ENCODE data around the gene MAGI2.

MAGI2 gene

DNA sequence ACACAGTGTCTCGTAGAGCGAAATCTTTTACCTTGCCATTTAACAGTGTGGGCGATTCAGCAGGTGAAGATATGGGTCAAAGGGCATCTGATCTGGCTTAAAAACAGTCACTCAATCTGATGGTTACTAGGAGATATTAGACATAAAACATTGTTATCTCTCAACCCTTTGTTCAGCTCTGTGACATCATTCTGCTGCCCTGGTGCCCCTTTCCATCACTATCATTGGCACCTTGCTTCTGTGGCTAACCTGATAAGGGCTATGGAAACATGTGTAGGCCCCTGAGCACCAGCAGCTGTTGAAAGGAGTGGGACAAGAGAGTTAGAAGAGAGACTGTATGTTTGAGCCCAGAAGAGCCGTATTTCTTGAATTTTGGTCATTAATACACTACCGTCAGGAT is 1004.6 kb downstream of the MAGI2 start:
- Histone ChIP-seq H3K4me3 (ENCODE audit: insufficient read depth, low read depth, low read length, poor library complexity, severe bottlenecking) (no peak overlapping the region), H3K27me3 (replicated peaks; ENCODE audit: control insufficient read depth, insufficient read depth, low read length, poor library complexity, severe bottlenecking) (no peaks in the 10 kb centered on the region), H3K9me3 (ENCODE audit: control insufficient read depth, low read length) (no peaks in the 10 kb centered on the region), H3K27ac (ENCODE audit: insufficient read depth, low read length, poor library complexity, severe bottlenecking) (no peak overlapping the region), H3K4me1 (ENCODE audit: control insufficient read depth, insufficient read depth, low read length, poor library complexity, severe bottlenecking) (no peaks in the 10 kb centered on the region), H3K36me3 (ENCODE audit: control insufficient read depth, insufficient read depth, low read length) (no peaks in the 10 kb centered on the region)
- DNase-seq, result no peak

- DNase-seq, result no peak
- H3K36me3 ChIP-seq (ENCODE audit: control insufficient read depth, insufficient read depth, low read length), result no peaks in the 10 kb centered on the region
- no peaks in the 10 kb centered on the region for H3K27me3 ChIP-seq (replicated peaks; ENCODE audit: control insufficient read depth, insufficient read depth, low read length, poor library complexity, severe bottlenecking)
- H3K4me1 ChIP-seq (ENCODE audit: control insufficient read depth, insufficient read depth, low read length, poor library complexity, severe bottlenecking), result no peaks in the 10 kb centered on the region
- H3K9me3 ChIP-seq (ENCODE audit: control insufficient read depth, low read length), result no peaks in the 10 kb centered on the region
- H3K4me3 ChIP-seq (ENCODE audit: insufficient read depth, low read depth, low read length, poor library complexity, severe bottlenecking), result no peak overlapping the region
- no peak overlapping the region for H3K27ac ChIP-seq (ENCODE audit: insufficient read depth, low read length, poor library complexity, severe bottlenecking)
Observed at GRCh38 chr7:78444267-78444666, 1009.2 kb downstream of the MAGI2 start.

DNA sequence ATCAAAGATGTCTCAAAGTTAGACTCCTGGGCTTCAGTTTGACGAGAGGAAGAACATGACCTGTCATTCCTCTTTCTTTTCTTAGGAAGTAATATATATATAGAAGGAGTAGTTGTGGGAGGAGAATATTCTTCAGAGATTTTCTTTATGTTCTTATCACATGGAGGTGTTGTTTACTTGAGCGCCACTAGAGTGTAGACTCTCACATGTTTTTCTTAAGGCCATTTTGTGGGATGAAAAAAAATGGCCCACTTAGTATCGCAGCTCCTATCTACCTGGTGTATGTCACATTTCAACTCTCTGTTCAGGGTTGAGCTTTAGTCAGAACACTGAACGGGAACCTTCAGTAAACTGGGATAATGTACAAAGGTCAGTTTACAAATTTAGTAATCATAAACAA is 1009.7 kb downstream of the MAGI2 start:
- Histone ChIP-seq H3K4me3 (ENCODE audit: insufficient read depth, low read depth, low read length, poor library complexity, severe bottlenecking) (no peak overlapping the region), H3K4me1 (ENCODE audit: control insufficient read depth, insufficient read depth, low read length, poor library complexity, severe bottlenecking) (no peaks in the 10 kb centered on the region), H3K36me3 (ENCODE audit: control insufficient read depth, insufficient read depth, low read length) (no peaks in the 10 kb centered on the region), H3K27me3 (replicated peaks; ENCODE audit: control insufficient read depth, insufficient read depth, low read length, poor library complexity, severe bottlenecking) (no peaks in the 10 kb centered on the region), H3K9me3 (ENCODE audit: control insufficient read depth, low read length) (no peaks in the 10 kb centered on the region), H3K27ac (ENCODE audit: insufficient read depth, low read length, poor library complexity, severe bottlenecking) (no peak overlapping the region)
- no peak for DNase-seq

DNA sequence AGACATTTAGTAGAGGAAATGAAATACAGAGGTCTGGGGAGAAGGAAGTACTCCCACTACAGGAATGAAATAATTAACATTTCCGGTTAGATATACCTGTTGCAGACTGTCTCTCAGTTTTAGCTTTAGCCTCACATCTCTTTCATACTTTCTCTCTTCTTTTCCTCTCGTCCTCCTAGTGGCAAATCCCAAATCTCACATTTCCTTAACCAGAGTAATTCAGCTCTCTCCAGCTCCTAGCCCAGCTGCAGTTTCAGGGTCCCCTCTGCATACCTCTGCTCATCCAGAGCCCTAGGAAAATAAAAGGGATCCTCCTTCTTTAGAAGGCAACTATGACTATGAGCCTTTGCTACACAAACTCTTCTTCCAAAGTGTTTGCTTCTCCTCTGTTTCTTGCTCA is 1011.7 kb downstream of the MAGI2 start:
- Histone ChIP-seq H3K9me3 (ENCODE audit: control insufficient read depth, low read length) (no peaks in the 10 kb centered on the region), H3K36me3 (ENCODE audit: control insufficient read depth, insufficient read depth, low read length) (no peaks in the 10 kb centered on the region), H3K27ac (ENCODE audit: insufficient read depth, low read length, poor library complexity, severe bottlenecking) (no peak overlapping the region), H3K27me3 (replicated peaks; ENCODE audit: control insufficient read depth, insufficient read depth, low read length, poor library complexity, severe bottlenecking) (no peaks in the 10 kb centered on the region), H3K4me3 (ENCODE audit: insufficient read depth, low read depth, low read length, poor library complexity, severe bottlenecking) (no peak overlapping the region), H3K4me1 (ENCODE audit: control insufficient read depth, insufficient read depth, low read length, poor library complexity, severe bottlenecking) (no peaks in the 10 kb centered on the region)
- no peak for DNase-seq

- no peaks in the 10 kb centered on the region for H3K27me3 ChIP-seq (replicated peaks; ENCODE audit: control insufficient read depth, insufficient read depth, low read length, poor library complexity, severe bottlenecking)
Observed at GRCh38 chr7:78438433-78438832, 1015.0 kb downstream of the MAGI2 start.

DNA sequence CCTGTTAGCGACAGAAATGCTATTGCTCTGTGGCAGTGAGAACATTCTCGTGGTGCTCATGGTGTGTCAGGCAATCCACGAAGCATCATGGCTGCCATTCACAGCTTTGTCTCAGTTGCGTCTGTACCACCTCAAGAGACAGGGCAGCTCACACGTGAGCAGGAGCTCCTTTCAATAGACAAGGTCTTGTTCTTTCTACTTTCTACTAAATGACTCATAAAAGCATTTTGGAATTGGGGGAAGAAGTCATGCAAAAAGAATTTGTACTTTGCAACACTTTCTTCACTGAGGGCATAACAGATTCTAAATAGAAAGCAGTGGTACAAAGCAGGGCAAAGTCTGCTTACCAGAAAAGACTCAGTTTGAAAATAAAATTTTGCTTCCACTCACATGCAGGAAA is 1016.3 kb downstream of the MAGI2 start:
- no peaks in the 10 kb centered on the region for H3K27me3 ChIP-seq (replicated peaks; ENCODE audit: control insufficient read depth, insufficient read depth, low read length, poor library complexity, severe bottlenecking)
- H3K4me3 ChIP-seq (ENCODE audit: insufficient read depth, low read depth, low read length, poor library complexity, severe bottlenecking), result no peak overlapping the region
- H3K4me1 ChIP-seq (ENCODE audit: control insufficient read depth, insufficient read depth, low read length, poor library complexity, severe bottlenecking), result no peaks in the 10 kb centered on the region
- no peak for DNase-seq
- no peaks in the 10 kb centered on the region for H3K9me3 ChIP-seq (ENCODE audit: control insufficient read depth, low read length)
- H3K36me3 ChIP-seq (ENCODE audit: control insufficient read depth, insufficient read depth, low read length), result no peaks in the 10 kb centered on the region
- H3K27ac ChIP-seq (ENCODE audit: insufficient read depth, low read length, poor library complexity, severe bottlenecking), result no peak overlapping the region

More at GRCh38 chr7:78438433-78438832, 1015.0 kb downstream of the MAGI2 start:
- Histone ChIP-seq H3K27ac (ENCODE audit: insufficient read depth, low read length, poor library complexity, severe bottlenecking) (no peak overlapping the region), H3K4me3 (ENCODE audit: insufficient read depth, low read depth, low read length, poor library complexity, severe bottlenecking) (no peak overlapping the region), H3K36me3 (ENCODE audit: control insufficient read depth, insufficient read depth, low read length) (no peaks in the 10 kb centered on the region), H3K4me1 (ENCODE audit: control insufficient read depth, insufficient read depth, low read length, poor library complexity, severe bottlenecking) (no peaks in the 10 kb centered on the region), H3K9me3 (ENCODE audit: control insufficient read depth, low read length) (no peaks in the 10 kb centered on the region)
- DNase-seq, result no peak

- Histone ChIP-seq H3K27ac (ENCODE audit: insufficient read depth, low read length, poor library complexity, severe bottlenecking) (no peak overlapping the region), H3K4me3 (ENCODE audit: insufficient read depth, low read depth, low read length, poor library complexity, severe bottlenecking) (no peak overlapping the region), H3K4me1 (ENCODE audit: control insufficient read depth, insufficient read depth, low read length, poor library complexity, severe bottlenecking) (no peaks in the 10 kb centered on the region), H3K9me3 (ENCODE audit: control insufficient read depth, low read length) (no peaks in the 10 kb centered on the region), H3K36me3 (ENCODE audit: control insufficient read depth, insufficient read depth, low read length) (no peaks in the 10 kb centered on the region), H3K27me3 (replicated peaks; ENCODE audit: control insufficient read depth, insufficient read depth, low read length, poor library complexity, severe bottlenecking) (no peaks in the 10 kb centered on the region)
- DNase-seq, result no peak
Observed at GRCh38 chr7:78435355-78435754, 1018.1 kb downstream of the MAGI2 start.

DNA sequence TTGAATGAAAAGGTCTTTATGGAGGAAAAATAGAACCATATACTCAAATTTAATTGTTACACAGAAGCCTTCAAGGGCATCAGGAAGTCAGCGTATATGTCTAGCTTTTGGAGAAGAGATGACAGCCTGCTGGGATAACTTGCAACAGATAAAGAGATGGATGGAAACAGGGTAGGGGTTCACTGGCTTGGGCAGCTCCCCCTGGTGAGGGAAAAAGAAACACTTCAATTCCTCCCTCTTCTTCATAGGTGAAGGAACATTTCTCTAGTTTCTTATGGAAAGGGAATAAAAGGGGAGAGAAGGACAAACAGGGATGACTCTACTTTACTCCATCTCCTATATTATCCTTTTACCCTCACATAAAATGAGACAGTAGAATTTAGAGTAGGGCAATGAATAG is 1019.2 kb downstream of the MAGI2 start:
- Histone ChIP-seq H3K27me3 (replicated peaks; ENCODE audit: control insufficient read depth, insufficient read depth, low read length, poor library complexity, severe bottlenecking) (no peaks in the 10 kb centered on the region), H3K9me3 (ENCODE audit: control insufficient read depth, low read length) (no peaks in the 10 kb centered on the region), H3K4me3 (ENCODE audit: insufficient read depth, low read depth, low read length, poor library complexity, severe bottlenecking) (no peak overlapping the region), H3K36me3 (ENCODE audit: control insufficient read depth, insufficient read depth, low read length) (no peaks in the 10 kb centered on the region), H3K27ac (ENCODE audit: insufficient read depth, low read length, poor library complexity, severe bottlenecking) (no peak overlapping the region), H3K4me1 (ENCODE audit: control insufficient read depth, insufficient read depth, low read length, poor library complexity, severe bottlenecking) (no peaks in the 10 kb centered on the region)
- DNase-seq, result no peak

DNA sequence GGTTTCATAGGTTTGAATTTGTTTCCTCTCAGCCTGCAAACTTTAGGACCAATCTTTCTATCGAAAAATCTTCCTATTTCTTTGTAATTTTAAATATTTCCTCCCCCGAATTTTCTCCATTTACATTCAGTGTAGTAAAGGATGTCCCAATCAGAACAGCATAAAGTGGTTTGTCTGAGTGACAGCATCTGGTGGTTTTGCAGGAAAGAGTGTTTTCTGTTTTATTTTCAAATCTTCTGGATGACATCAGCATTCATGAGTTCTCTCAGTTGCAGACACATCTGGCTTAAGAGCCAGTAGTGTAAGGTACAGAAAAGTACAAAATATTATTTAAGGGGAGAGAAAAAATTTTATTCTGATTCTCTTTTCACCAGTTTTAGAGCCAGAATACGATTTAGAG is 1020.0 kb downstream of the MAGI2 start:
- Histone ChIP-seq H3K4me1 (ENCODE audit: control insufficient read depth, insufficient read depth, low read length, poor library complexity, severe bottlenecking) (no peaks in the 10 kb centered on the region), H3K9me3 (ENCODE audit: control insufficient read depth, low read length) (no peaks in the 10 kb centered on the region), H3K27ac (ENCODE audit: insufficient read depth, low read length, poor library complexity, severe bottlenecking) (no peak overlapping the region), H3K27me3 (replicated peaks; ENCODE audit: control insufficient read depth, insufficient read depth, low read length, poor library complexity, severe bottlenecking) (no peaks in the 10 kb centered on the region), H3K36me3 (ENCODE audit: control insufficient read depth, insufficient read depth, low read length) (no peaks in the 10 kb centered on the region), H3K4me3 (ENCODE audit: insufficient read depth, low read depth, low read length, poor library complexity, severe bottlenecking) (no peak overlapping the region)
- no peak for DNase-seq

DNA sequence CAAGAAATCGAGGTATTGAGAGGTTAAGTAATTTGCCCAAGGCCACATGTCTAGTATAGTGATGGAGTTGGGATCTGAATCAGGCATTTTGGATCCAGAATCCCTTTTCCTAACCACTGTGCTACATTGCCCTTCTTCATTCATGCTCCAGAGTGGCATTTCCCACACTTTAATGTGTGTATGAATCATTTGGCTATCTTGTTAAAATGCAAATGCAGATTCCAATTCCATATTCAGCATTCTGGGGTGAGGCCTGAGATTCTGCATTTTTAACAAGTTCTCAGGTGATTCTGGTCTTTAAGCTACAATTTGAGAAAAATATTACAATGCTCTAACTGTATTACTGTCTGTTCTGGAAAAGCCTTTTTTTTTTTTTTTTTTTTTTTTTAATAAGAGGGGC is 1023.6 kb downstream of the MAGI2 start:
- Histone ChIP-seq H3K9me3 (ENCODE audit: control insufficient read depth, low read length) (no peaks in the 10 kb centered on the region), H3K27me3 (replicated peaks; ENCODE audit: control insufficient read depth, insufficient read depth, low read length, poor library complexity, severe bottlenecking) (no peaks in the 10 kb centered on the region), H3K36me3 (ENCODE audit: control insufficient read depth, insufficient read depth, low read length) (no peaks in the 10 kb centered on the region), H3K27ac (ENCODE audit: insufficient read depth, low read length, poor library complexity, severe bottlenecking) (no peak overlapping the region), H3K4me3 (ENCODE audit: insufficient read depth, low read depth, low read length, poor library complexity, severe bottlenecking) (no peak overlapping the region), H3K4me1 (ENCODE audit: control insufficient read depth, insufficient read depth, low read length, poor library complexity, severe bottlenecking) (no peaks in the 10 kb centered on the region)
- DNase-seq, result no peak

GRCh38 chr7:78427209-78427608 is 1026.3 kb downstream of the MAGI2 start:
- H3K27me3 ChIP-seq (replicated peaks; ENCODE audit: control insufficient read depth, insufficient read depth, low read length, poor library complexity, severe bottlenecking), result no peaks in the 10 kb centered on the region
- H3K27ac ChIP-seq (ENCODE audit: insufficient read depth, low read length, poor library complexity, severe bottlenecking), result no peak overlapping the region
- DNase-seq, result no peak
- no peaks in the 10 kb centered on the region for H3K36me3 ChIP-seq (ENCODE audit: control insufficient read depth, insufficient read depth, low read length)
- H3K9me3 ChIP-seq (ENCODE audit: control insufficient read depth, low read length), result no peaks in the 10 kb centered on the region
- no peaks in the 10 kb centered on the region for H3K4me1 ChIP-seq (ENCODE audit: control insufficient read depth, insufficient read depth, low read length, poor library complexity, severe bottlenecking)
- no peak overlapping the region for H3K4me3 ChIP-seq (ENCODE audit: insufficient read depth, low read depth, low read length, poor library complexity, severe bottlenecking)
